Ishikawa (cell line): ENCODE results near the gene COMMD2.

ENCODE experiments used
- CEBPB ChIP-seq: IDR thresholded peaks from 2 replicates; pipeline ENCODE4 v1.6.1; 2012
- CREB1 ChIP-seq: IDR thresholded peaks from 2 replicates; pipeline ENCODE4 v1.6.1; 2012; ENCODE audit warnings: low read depth
- EGR1 ChIP-seq: IDR thresholded peaks from 2 replicates; pipeline ENCODE4 v1.6.1; 2012
- EP300 ChIP-seq: IDR thresholded peaks from 2 replicates; pipeline ENCODE4 v1.6.1; 2012; ENCODE audit warnings: borderline replicate concordance
- FOXM1 ChIP-seq: IDR thresholded peaks from 2 replicates; pipeline ENCODE4 v1.6.1; 2012; ENCODE audit warnings: low read depth, borderline replicate concordance
- MAX ChIP-seq: IDR thresholded peaks from 2 replicates; pipeline ENCODE4 v1.6.1; 2012
- NFIC ChIP-seq: IDR thresholded peaks from 2 replicates; pipeline ENCODE4 v1.6.1; 2012
- RAD21 ChIP-seq: IDR thresholded peaks from 2 replicates; pipeline ENCODE4 v1.6.1; 2012; ENCODE audit warnings: low read depth
- REST ChIP-seq: IDR thresholded peaks from 2 replicates; pipeline ENCODE4 v1.6.1; 2012; ENCODE audit warnings: low read depth, mild to moderate bottlenecking
- TAF1 ChIP-seq: IDR thresholded peaks from 2 replicates; pipeline ENCODE4 v1.6.1; 2012; ENCODE audit warnings: low read depth, mild to moderate bottlenecking
- TCF12 ChIP-seq: IDR thresholded peaks from 2 replicates; pipeline ENCODE4 v1.6.1; 2012; ENCODE audit warnings: low read depth
- TEAD4 ChIP-seq: IDR thresholded peaks from 2 replicates; pipeline ENCODE4 v1.6.1; 2012
- USF1 ChIP-seq: IDR thresholded peaks from 2 replicates; pipeline ENCODE4 v1.6.1; 2012
- YY1 ChIP-seq: IDR thresholded peaks from 2 replicates; pipeline ENCODE4 v1.6.1; 2012; ENCODE audit warnings: low read depth
- ZBTB7A ChIP-seq: IDR thresholded peaks from 2 replicates; pipeline ENCODE4 v1.6.1; 2012; ENCODE audit warnings: low read depth

COMMD2 gene

GRCh38 chr3:149736175-149736952 lies 15.9 kb downstream of the COMMD2 start:
- TF ChIP-seq REST (no peak), CREB1 (no peak), RAD21 (no peak), MAX (peak; percentile 22; the same call in 1 of the 2 replicates), CEBPB (no peak), ZBTB7A (no peak), TCF12 (no peak), EGR1 (no peak), USF1 (no peak), NFIC (no peak), FOXM1 (no peak), EP300 (no peak), YY1 (no peak), TAF1 (no peak), TEAD4 (peak; percentile 80)

- TF ChIP-seq NFIC (no peak), RAD21 (no peak), USF1 (no peak), EGR1 (no peak), TCF12 (no peak), TAF1 (no peak), CEBPB (no peak), EP300 (no peak), MAX (no peak), FOXM1 (no peak), REST (no peak), YY1 (no peak), CREB1 (no peak), TEAD4 (no peak), ZBTB7A (no peak)
These were observed 20.1 kb downstream of the COMMD2 start for GRCh38 chr3:149732234-149732633.

- no peak for TF ChIP-seq TCF12
These were observed 24.6 kb downstream of the COMMD2 start for GRCh38 chr3:149727656-149728055.

GRCh38 chr3:149726716-149727407 lies 25.4 kb downstream of the COMMD2 start:
- TF ChIP-seq TCF12: no peak
- TF ChIP-seq YY1: no peak
- TF ChIP-seq CREB1: no peak
- TF ChIP-seq RAD21: no peak
- no peak for TF ChIP-seq USF1
- no peak for TF ChIP-seq NFIC
- TF ChIP-seq REST: no peak
